Measurements from ENCODE around the gene PCIF1.

PCIF1 gene

GRCh38 chr20:45890985-45891983 is 43.2 kb upstream of the PCIF1 start, which contains the start of the genes CTSA and NEURL2 (continued):
- TF ChIP-seq ZBTB49 (tag by site-specific recombination; IDR thresholded peaks at IDR 0.05; ENCODE audit: low read depth) (no peak), GLIS1 (tag by site-specific recombination; IDR thresholded peaks at IDR 0.05) (peak; percentile 99), ZNF785 (tag by site-specific recombination; IDR thresholded peaks at IDR 0.05) (no peak), ZNF140 (tag by site-specific recombination; IDR thresholded peaks at IDR 0.05) (no peak), ZNF148 (tag by site-specific recombination; IDR thresholded peaks at IDR 0.05; ENCODE audit: borderline replicate concordance) (no peak), ZNF248 (tag by site-specific recombination; IDR thresholded peaks at IDR 0.05) (no peak), ZNF704 (tag by site-specific recombination; IDR thresholded peaks at IDR 0.05) (peak; percentile 70; the same call in 1 of the 2 replicates), ZNF362 (tag by site-specific recombination; IDR thresholded peaks at IDR 0.05) (no peak), ZNF23 (tag by site-specific recombination; IDR thresholded peaks at IDR 0.05; ENCODE audit: borderline replicate concordance) (no peak), ZNF768 (tag by site-specific recombination; IDR thresholded peaks at IDR 0.05) (no peak), ZNF26 (tag by site-specific recombination; IDR thresholded peaks at IDR 0.05) (no peak), ZNF555 (tag by site-specific recombination; conservative IDR thresholded peaks at IDR 0.05) (no peak), ZNF391 (tag by site-specific recombination; IDR thresholded peaks at IDR 0.05; ENCODE audit: borderline replicate concordance, low read depth) (peak; percentile 91; the same call in 1 of the 2 replicates), ZNF16 (tag by site-specific recombination; IDR thresholded peaks at IDR 0.05; ENCODE audit: low read depth) (no peak), ZNF211 (tag by site-specific recombination; IDR thresholded peaks at IDR 0.05; ENCODE audit: low read depth) (no peak), HOXD13 (CRISPR knock-in tag; IDR thresholded peaks at IDR 0.05; ENCODE audit: borderline replicate concordance) (no peak), ZNF202 (tag by site-specific recombination; IDR thresholded peaks at IDR 0.05; ENCODE audit: borderline replicate concordance) (no peak), ELK4 (IDR thresholded peaks at IDR 0.05; ENCODE audit: borderline replicate concordance, low read depth, low read length) (no peak), OSR2 (tag by site-specific recombination; IDR thresholded peaks at IDR 0.05) (peak; percentile 38; the same call in 1 of the 2 replicates), KLF7 (tag by site-specific recombination; IDR thresholded peaks at IDR 0.05; ENCODE audit: borderline replicate concordance) (peak; percentile 93), ZNF610 (tag by site-specific recombination; IDR thresholded peaks at IDR 0.05; ENCODE audit: borderline replicate concordance) (peak; percentile 55; the same call in 1 of the 2 replicates), GLI4 (tag by site-specific recombination; IDR thresholded peaks at IDR 0.05) (0 out of 2 replicates have a peak, but pooled peaks have one; percentile 43), ZNF48 (tag by site-specific recombination; IDR thresholded peaks at IDR 0.05) (no peak), ZNF274 (IDR thresholded peaks at IDR 0.05; ENCODE audit: low read length) (no peak), ZNF274 (tag by site-specific recombination; IDR thresholded peaks at IDR 0.05; ENCODE audit: borderline replicate concordance) (no peak), ZNF501 (tag by site-specific recombination; IDR thresholded peaks at IDR 0.05) (0 out of 2 replicates have a peak, but pooled peaks have one; percentile 60), PRDM1 (tag by site-specific recombination; IDR thresholded peaks at IDR 0.05) (no peak), ZNF530 (tag by site-specific recombination; IDR thresholded peaks at IDR 0.05; ENCODE audit: low read depth) (no peak), ZNF76 (tag by site-specific recombination; IDR thresholded peaks at IDR 0.05; ENCODE audit: borderline replicate concordance, low read depth) (peak; percentile 69; the same call in 1 of the 2 replicates)

Data from HEK293 (cell line).